ENCODE measurements around the gene GPA33.

The GPA33 gene

GRCh38 chr1:167086033-167086432, 4.1 kb downstream of the GPA33 start:
- no peak for DNase-seq (ENCODE audit: low read depth)

- no peak for DNase-seq (ENCODE audit: low read depth)
These were observed 5.4 kb downstream of the GPA33 start for GRCh38 chr1:167084757-167085156.

GRCh38 chr1:167083871-167084270, 6.3 kb downstream of the GPA33 start:
- no peak for DNase-seq (ENCODE audit: low read depth)

GRCh38 chr1:167083066-167083665, 7.0 kb downstream of the GPA33 start:
- DNase-seq (ENCODE audit: low read depth), result no peak

- peak; percentile 28 for DNase-seq (ENCODE audit: low read depth)
These were observed 7.6 kb downstream of the GPA33 start for GRCh38 chr1:167082511-167083027.

GRCh38 chr1:167081594-167082156, 8.5 kb downstream of the GPA33 start:
- no peak for DNase-seq (ENCODE audit: low read depth)

GRCh38 chr1:167077868-167078210, 12.3 kb downstream of the GPA33 start:
- DNase-seq (ENCODE audit: low read depth), result no peak

- no peak for DNase-seq (ENCODE audit: low read depth)
These were observed 12.9 kb downstream of the GPA33 start for GRCh38 chr1:167077128-167077867.

GRCh38 chr1:167076136-167076710, 14.0 kb downstream of the GPA33 start:
- no peak for DNase-seq (ENCODE audit: low read depth)

- DNase-seq (ENCODE audit: low read depth), result no peak
These were observed 18.9 kb downstream of the GPA33 start for GRCh38 chr1:167071286-167071685.

- no peak for DNase-seq (ENCODE audit: low read depth)
These were observed 21.4 kb downstream of the GPA33 start for GRCh38 chr1:167068761-167069160.

GRCh38 chr1:167067904-167068303, 22.3 kb downstream of the GPA33 start:
- no peak for DNase-seq (ENCODE audit: low read depth)

GRCh38 chr1:167066333-167067122, 23.6 kb downstream of the GPA33 start:
- peak; percentile 67 for DNase-seq (ENCODE audit: low read depth)

- no peak for DNase-seq (ENCODE audit: low read depth)
These were observed 24.7 kb downstream of the GPA33 start for GRCh38 chr1:167065471-167065870.

- no peak for DNase-seq (ENCODE audit: low read depth)
These were observed 25.6 kb downstream of the GPA33 start for GRCh38 chr1:167064621-167065020.

- no peak for DNase-seq (ENCODE audit: low read depth)
These were observed 29.1 kb downstream of the GPA33 start for GRCh38 chr1:167061073-167061464.

- DNase-seq (ENCODE audit: low read depth), result peak; percentile 38
These were observed 29.8 kb downstream of the GPA33 start for GRCh38 chr1:167060141-167061072.

GRCh38 chr1:167059809-167060107, 30.4 kb downstream of the GPA33 start:
- DNase-seq (ENCODE audit: low read depth), result no peak

GRCh38 chr1:167059045-167059808, 30.9 kb downstream of the GPA33 start:
- DNase-seq (ENCODE audit: low read depth), result peak; percentile 71

GRCh38 chr1:167057241-167057688, 32.9 kb downstream of the GPA33 start:
- DNase-seq (ENCODE audit: low read depth), result peak; percentile 58

All from ELR (cell line).